Measurements from ENCODE around the gene CHST3.

DNA sequence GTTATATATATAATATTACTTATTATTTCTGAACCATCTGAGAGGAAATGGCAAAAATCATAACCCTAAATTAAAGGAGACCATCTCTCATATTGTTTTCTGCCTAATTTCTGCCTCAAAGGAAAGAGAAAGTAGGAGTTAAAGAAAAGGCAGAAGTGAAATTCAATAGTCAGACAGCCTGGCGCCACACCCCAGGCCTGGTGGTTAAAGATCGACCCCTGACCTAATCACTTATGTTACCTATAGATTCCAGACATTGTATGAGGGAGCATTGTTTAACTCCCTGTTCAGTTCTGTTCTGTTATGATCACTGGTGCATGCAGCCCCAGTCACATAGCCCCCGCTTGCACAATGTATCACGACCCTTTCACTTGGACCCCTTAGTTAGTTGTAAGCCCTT lies 24.9 kb upstream of the CHST3 start:
- TF ChIP-seq, protein P1, sequence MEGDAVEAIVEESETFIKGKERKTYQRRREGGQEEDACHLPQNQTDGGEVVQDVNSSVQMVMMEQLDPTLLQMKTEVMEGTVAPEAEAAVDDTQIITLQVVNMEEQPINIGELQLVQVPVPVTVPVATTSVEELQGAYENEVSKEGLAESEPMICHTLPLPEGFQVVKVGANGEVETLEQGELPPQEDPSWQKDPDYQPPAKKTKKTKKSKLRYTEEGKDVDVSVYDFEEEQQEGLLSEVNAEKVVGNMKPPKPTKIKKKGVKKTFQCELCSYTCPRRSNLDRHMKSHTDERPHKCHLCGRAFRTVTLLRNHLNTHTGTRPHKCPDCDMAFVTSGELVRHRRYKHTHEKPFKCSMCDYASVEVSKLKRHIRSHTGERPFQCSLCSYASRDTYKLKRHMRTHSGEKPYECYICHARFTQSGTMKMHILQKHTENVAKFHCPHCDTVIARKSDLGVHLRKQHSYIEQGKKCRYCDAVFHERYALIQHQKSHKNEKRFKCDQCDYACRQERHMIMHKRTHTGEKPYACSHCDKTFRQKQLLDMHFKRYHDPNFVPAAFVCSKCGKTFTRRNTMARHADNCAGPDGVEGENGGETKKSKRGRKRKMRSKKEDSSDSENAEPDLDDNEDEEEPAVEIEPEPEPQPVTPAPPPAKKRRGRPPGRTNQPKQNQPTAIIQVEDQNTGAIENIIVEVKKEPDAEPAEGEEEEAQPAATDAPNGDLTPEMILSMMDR (IDR thresholded peaks at IDR 0.05; ENCODE audit: poor library complexity, severe bottlenecking): no peak
- TF ChIP-seq, protein P2, sequence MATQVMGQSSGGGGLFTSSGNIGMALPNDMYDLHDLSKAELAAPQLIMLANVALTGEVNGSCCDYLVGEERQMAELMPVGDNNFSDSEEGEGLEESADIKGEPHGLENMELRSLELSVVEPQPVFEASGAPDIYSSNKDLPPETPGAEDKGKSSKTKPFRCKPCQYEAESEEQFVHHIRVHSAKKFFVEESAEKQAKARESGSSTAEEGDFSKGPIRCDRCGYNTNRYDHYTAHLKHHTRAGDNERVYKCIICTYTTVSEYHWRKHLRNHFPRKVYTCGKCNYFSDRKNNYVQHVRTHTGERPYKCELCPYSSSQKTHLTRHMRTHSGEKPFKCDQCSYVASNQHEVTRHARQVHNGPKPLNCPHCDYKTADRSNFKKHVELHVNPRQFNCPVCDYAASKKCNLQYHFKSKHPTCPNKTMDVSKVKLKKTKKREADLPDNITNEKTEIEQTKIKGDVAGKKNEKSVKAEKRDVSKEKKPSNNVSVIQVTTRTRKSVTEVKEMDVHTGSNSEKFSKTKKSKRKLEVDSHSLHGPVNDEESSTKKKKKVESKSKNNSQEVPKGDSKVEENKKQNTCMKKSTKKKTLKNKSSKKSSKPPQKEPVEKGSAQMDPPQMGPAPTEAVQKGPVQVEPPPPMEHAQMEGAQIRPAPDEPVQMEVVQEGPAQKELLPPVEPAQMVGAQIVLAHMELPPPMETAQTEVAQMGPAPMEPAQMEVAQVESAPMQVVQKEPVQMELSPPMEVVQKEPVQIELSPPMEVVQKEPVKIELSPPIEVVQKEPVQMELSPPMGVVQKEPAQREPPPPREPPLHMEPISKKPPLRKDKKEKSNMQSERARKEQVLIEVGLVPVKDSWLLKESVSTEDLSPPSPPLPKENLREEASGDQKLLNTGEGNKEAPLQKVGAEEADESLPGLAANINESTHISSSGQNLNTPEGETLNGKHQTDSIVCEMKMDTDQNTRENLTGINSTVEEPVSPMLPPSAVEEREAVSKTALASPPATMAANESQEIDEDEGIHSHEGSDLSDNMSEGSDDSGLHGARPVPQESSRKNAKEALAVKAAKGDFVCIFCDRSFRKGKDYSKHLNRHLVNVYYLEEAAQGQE (IDR thresholded peaks at IDR 0.05; ENCODE audit: borderline replicate concordance): no peak
- TF ChIP-seq TAF1 (IDR thresholded peaks at IDR 0.05; ENCODE audit: low read depth) (no peak), POLR2AphosphoS5 (IDR thresholded peaks at IDR 0.05) (no peak), RAD21 (conservative IDR thresholded peaks at IDR 0.05) (no peak), EP300 (conservative IDR thresholded peaks at IDR 0.05; ENCODE audit: poor library complexity, severe bottlenecking) (no peak), EZH2 (IDR thresholded peaks at IDR 0.05; ENCODE audit: borderline replicate concordance, insufficient read depth, low read length, poor library complexity, severe bottlenecking) (no peak), MXI1 (conservative IDR thresholded peaks at IDR 0.05; ENCODE audit: poor library complexity, severe bottlenecking) (no peak)
